Fibroblast of pulmonary artery (primary cell): ENCODE measurements around the gene PRIMPOL.

Source experiments
- DNase-seq: peaks from one replicate; pipeline ENCODE4 v3.0.0-alpha.2; 2010; ENCODE audit warnings: low read depth
- H3K4me3 ChIP-seq: replicated peaks from 2 replicates; pipeline ENCODE4 v1.5.1; 2011; ENCODE audit warnings: low read depth, mild to moderate bottlenecking, control low read depth, low read length, moderate library complexity
- TF ChIP-seq, protein P1 (sequence below): IDR thresholded peaks from 2 replicates; pipeline ENCODE4 v1.5.1; 2011; ENCODE audit warnings: mild to moderate bottlenecking, control low read depth, low read length, inconsistent platforms; ENCODE audit errors: missing control alignments

PRIMPOL gene

DNA sequence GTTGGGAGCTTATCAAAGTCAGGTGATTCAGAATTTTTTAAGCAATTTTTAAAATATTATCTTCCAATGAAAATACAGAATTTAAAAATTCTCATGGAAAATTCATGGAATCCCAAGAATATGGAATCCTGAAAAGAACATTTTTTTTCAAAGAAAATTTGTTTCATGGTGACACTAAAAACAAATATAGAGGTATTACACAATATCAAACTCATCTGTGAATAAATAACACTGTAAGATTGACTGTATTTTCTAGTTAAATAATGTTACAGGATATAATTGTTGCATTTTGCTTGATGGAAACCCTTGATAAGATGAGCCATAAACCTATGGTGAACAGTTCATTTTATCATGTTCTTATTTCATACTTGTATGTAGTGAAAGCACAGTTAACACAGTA is 11.4 kb downstream of the PRIMPOL start:
- DNase-seq: no peak
- H3K4me3 ChIP-seq: no peak overlapping the region
- TF ChIP-seq, protein P1, sequence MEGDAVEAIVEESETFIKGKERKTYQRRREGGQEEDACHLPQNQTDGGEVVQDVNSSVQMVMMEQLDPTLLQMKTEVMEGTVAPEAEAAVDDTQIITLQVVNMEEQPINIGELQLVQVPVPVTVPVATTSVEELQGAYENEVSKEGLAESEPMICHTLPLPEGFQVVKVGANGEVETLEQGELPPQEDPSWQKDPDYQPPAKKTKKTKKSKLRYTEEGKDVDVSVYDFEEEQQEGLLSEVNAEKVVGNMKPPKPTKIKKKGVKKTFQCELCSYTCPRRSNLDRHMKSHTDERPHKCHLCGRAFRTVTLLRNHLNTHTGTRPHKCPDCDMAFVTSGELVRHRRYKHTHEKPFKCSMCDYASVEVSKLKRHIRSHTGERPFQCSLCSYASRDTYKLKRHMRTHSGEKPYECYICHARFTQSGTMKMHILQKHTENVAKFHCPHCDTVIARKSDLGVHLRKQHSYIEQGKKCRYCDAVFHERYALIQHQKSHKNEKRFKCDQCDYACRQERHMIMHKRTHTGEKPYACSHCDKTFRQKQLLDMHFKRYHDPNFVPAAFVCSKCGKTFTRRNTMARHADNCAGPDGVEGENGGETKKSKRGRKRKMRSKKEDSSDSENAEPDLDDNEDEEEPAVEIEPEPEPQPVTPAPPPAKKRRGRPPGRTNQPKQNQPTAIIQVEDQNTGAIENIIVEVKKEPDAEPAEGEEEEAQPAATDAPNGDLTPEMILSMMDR: no peak

DNA sequence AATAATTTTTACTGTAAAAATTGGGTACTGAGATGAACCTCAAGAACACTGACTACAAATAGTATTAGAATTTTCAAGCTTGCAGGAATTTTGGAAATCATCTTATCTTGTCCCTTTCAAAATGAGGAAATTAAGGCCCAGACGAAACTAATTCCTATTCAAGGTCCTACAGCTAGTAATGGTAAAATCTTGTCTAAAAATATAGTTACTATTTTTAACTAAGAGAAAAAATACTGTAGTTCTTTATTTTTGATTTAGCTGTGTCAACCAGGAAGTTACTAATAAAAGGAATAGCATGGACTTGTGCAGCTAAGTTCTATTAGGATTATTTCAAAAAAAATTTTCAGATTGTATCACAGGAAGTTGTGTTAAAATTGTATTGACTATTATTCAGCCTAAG is 12.7 kb downstream of the PRIMPOL start:
- TF ChIP-seq, protein P1: no peak
- no peak overlapping the region for H3K4me3 ChIP-seq
- DNase-seq: no peak

DNA sequence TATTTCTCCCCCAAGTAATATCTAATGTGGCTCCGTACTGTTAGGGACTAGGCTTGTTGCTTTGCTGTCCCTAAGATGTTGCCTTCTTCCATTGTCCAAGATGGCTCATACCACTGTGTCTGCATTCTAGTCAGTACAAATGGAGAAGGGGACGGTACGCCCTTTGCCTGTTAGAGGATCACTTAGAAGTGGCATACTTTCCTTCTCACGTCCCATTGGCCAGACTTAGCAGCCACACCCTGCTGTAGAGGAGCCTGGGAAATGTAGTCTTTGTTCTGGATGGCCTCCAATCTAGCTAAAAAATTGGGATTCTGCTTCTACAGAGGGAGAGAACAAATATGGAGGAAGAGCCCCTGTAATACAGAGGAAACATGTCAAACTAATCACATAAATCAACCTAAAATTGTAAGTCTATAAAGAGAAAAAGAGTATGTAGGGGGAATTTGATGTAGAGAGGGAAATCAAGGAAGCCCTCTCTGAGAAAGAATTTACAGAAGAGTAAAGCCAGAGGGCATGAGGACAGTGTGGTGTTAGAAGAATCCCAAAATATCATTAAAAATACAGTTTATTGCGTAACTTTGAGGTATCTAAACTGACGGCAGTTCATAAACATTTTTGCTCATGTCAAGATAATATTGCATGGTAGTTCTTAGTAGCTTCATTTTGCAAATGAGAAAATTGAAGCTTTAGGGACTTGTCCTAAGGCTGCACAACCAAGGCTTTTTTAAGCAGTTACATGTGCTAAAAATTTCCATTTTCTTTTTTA is 15.1 kb downstream of the PRIMPOL start:
- peak; percentile 36 for DNase-seq
- TF ChIP-seq, protein P1: no peak
- H3K4me3 ChIP-seq: no peak overlapping the region

DNA sequence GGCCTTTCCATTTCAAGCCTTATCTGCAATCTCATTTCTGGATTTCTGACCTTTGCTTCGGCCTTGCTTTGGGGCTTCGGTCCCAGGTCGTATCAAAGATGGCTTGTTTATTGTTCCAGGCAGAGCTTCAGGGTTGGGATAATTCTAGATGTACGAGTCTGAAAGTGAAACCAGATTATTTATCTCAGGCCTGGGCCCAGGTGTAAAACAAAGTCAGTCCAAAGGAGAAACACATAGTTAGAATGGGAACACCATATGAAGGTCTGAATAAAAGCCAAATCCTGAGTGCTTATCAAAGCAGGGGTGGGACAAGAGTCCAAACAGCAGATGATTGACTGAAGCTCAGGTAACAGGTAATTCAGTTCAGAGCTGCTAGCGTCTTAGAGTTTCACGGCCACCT is 17.1 kb downstream of the PRIMPOL start:
- no peak overlapping the region for H3K4me3 ChIP-seq
- TF ChIP-seq, protein P1: no peak
- no peak for DNase-seq

DNA sequence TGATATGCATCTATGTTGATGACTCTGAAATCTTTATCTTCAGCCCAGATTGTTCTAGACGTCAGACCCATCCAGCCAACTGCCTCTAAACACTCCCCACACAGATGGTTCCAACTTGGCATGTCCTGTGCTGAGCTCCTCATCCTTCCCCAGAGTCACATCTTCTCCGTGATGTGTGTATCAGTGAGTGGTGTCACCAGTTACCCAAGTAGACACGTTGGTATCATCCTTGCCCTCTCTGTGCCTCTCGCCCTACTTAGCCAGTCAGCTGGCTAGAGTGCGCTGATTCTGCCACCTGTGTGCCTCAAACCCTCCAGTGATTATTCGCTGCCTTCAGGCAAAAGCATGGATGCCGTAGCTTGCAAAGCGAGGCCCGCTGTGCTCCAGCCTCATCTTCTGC is 18.6 kb downstream of the PRIMPOL start:
- TF ChIP-seq, protein P1: no peak
- DNase-seq: no peak
- no peak overlapping the region for H3K4me3 ChIP-seq

DNA sequence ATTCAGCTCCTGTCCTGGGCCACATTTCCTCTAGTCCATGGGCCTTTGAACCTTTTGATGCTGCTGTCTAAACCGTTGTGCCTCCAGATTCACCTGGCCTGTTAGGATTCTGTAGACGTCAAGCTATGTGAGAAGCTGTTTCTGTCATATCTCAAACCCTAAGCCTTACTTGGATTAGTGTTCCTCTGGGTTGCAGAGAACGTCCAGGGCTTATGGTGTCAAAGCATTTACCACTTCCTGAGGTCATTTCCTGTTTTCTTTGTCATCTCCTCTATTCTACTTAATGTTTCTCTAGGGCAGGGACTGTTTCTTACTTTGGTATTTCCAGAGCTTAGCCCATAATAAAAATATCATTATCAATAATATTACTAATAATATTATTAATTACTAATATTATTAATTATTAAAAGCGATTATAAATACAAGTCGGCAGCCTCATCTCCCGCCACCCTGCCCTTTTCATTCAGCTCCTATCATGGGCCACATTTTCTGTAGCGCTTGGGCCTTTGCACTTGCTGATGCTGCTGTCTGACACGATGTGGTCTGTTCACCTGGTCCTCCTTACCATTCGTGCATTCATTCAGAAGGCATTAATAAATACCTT is 19.1 kb downstream of the PRIMPOL start:
- DNase-seq: peak; percentile 33
- TF ChIP-seq, protein P1: no peak
- no peak overlapping the region for H3K4me3 ChIP-seq
